ENCODE results near the gene ADCY10. TPM values are rescaled to one million over a fixed set of nuclear protein-coding genes. Genes with fewer than 3 reads are reported as not detected.

The ADCY10 gene
- total RNA-seq, 1 experiment from 2014 or later, result 0.20 TPM

DNA sequence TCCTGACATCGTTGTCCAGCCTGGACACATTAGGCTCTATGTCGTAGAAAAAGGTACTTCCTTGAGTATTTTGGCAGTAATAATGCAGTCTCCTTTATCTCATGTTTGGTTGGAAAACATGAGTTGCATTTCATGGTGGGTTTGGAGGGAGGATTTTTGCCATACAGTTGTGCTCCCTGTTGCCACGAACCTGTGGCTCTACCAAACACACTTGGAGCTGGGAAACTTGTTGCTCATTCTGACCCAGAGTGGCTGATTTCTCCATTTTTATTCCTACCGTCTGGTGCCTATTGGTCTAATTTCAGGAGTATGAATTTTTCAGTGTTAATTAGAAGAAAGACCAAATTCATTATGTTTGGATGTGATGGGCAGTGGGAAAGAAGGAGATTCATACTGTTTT, 141.5 kb downstream of the ADCY10 start:
- Histone ChIP-seq H3K23me2 (ENCODE audit: insufficient read length, low read depth, low read length, poor library complexity, severe bottlenecking) (no peaks in the 10 kb centered on the region), H3K18ac (ENCODE audit: insufficient read length, low read depth, low read length) (no peak overlapping the region), H3K14ac (ENCODE audit: insufficient read depth, low read length) (no peak overlapping the region), H3K27ac (ENCODE audit: insufficient read length, low read depth, low read length) (no peak overlapping the region), H3K4me1 (ENCODE audit: insufficient read depth, low read length) (no peaks in the 10 kb centered on the region), H3T11ph (ENCODE audit: low read length) (no peak overlapping the region), H4K91ac (ENCODE audit: insufficient read length, low read depth, low read length) (no peak overlapping the region), H2BK5ac (ENCODE audit: insufficient read length, low read length) (no peak overlapping the region), H3K4me2 (ENCODE audit: insufficient read depth, insufficient read length, low read length) (no peak overlapping the region), H2AK5ac (ENCODE audit: insufficient read length, low read length) (no peak overlapping the region), H3K56ac (ENCODE audit: insufficient read length, low read depth, low read length) (no peak overlapping the region), H3K23ac (ENCODE audit: insufficient read length, low read depth, low read length) (no peak overlapping the region), H3K79me2 (ENCODE audit: insufficient read depth, low read length) (no peaks in the 10 kb centered on the region), H4K8ac (replicated peaks; ENCODE audit: insufficient read length, low read depth, low read length) (no peak overlapping the region), H3K79me1 (ENCODE audit: insufficient read depth, low read depth, low read length, poor library complexity, severe bottlenecking) (no peaks in the 10 kb centered on the region), H3K27me3 (ENCODE audit: insufficient read depth, low read length) (no peaks in the 10 kb centered on the region; the same call in 1 of the 2 replicates), H4K5ac (ENCODE audit: insufficient read length, low read depth, low read length) (no peak overlapping the region), H2BK15ac (ENCODE audit: low read depth, low read length) (no peak overlapping the region), H2BK12ac (ENCODE audit: insufficient read length, low read depth, low read length) (no peak overlapping the region), H2AFZ (ENCODE audit: low read length) (no peak overlapping the region), H3K4ac (ENCODE audit: low read depth, low read length) (no peak overlapping the region), H3K9ac (ENCODE audit: extremely low read depth, insufficient read length, low read length) (no peak overlapping the region), H3K9me3 (ENCODE audit: control insufficient read depth, low read depth, low read length) (no peaks in the 10 kb centered on the region), H2BK20ac (ENCODE audit: low read depth, low read length, poor library complexity, severe bottlenecking) (no peak overlapping the region), H4K20me1 (ENCODE audit: control insufficient read depth, insufficient read depth, insufficient read length) (no peaks in the 10 kb centered on the region), H2BK120ac (ENCODE audit: low read depth, low read length, poor library complexity, severe bottlenecking) (no peak overlapping the region)
- DNase-seq, result no peak
- H3K9me3 Mint-ChIP-seq, result peaks cover 1 to 7% of the 10 kb centered on the region in 2 experiments; a peak in 3 of 5 replicates
- TF ChIP-seq, protein P1, sequence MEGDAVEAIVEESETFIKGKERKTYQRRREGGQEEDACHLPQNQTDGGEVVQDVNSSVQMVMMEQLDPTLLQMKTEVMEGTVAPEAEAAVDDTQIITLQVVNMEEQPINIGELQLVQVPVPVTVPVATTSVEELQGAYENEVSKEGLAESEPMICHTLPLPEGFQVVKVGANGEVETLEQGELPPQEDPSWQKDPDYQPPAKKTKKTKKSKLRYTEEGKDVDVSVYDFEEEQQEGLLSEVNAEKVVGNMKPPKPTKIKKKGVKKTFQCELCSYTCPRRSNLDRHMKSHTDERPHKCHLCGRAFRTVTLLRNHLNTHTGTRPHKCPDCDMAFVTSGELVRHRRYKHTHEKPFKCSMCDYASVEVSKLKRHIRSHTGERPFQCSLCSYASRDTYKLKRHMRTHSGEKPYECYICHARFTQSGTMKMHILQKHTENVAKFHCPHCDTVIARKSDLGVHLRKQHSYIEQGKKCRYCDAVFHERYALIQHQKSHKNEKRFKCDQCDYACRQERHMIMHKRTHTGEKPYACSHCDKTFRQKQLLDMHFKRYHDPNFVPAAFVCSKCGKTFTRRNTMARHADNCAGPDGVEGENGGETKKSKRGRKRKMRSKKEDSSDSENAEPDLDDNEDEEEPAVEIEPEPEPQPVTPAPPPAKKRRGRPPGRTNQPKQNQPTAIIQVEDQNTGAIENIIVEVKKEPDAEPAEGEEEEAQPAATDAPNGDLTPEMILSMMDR (conservative IDR thresholded peaks at IDR 0.05), result no peak
- peaks cover 58 to 74% (median 71%) of the 10 kb centered on the region in 3 experiments for H3K36me3 Mint-ChIP-seq (ENCODE audit: insufficient read depth in 1 of 3, low read depth in 3 of 3)
- H3K27me3 Mint-ChIP-seq (ENCODE audit: low read depth), result peaks cover 54% of the 10 kb centered on the region
- no CpG with 5 or more reads among the region's 4 CpGs for WGBS (ENCODE audit: extremely low coverage, insufficient read length, low lambda C conversion rate)
- H3K4me1 Mint-ChIP-seq, result peaks cover 8 to 17% of the 10 kb centered on the region in 2 experiments
- no peak overlapping the region for H3K4me3 Mint-ChIP-seq
- H3K27ac Mint-ChIP-seq, result no peak overlapping the region

Measured in H9 (cell line).